HEK293T (cell line): Measurements from ENCODE around the gene OR2A1.
"Not testable (repeated sequence)": the region's sequence is repeated elsewhere in the genome, so short reads cannot be mapped to it uniquely, and the experiment has no call there.

Source experiments
- ARNT ChIP-seq: fragments of 450-650 bp; IDR thresholded peaks from 2 replicates; pipeline ENCODE4 v1.6.1; 2017; ENCODE audit warnings: mild to moderate bottlenecking
- BHLHE40 ChIP-seq: fragments of 450-650 bp; IDR thresholded peaks from 2 replicates; pipeline ENCODE4 v1.6.1; 2016; ENCODE audit warnings: mild to moderate bottlenecking, moderate library complexity, borderline replicate concordance
- ELF4 ChIP-seq: fragments of 450-650 bp; IDR thresholded peaks from 2 replicates; pipeline ENCODE4 v1.6.1; 2017; ENCODE audit warnings: antibody characterized with exemption
- FOXA1 ChIP-seq: fragments of 450-650 bp; IDR thresholded peaks from 2 replicates; pipeline ENCODE4 v1.6.1; 2016; ENCODE audit warnings: mild to moderate bottlenecking
- FOXK2 ChIP-seq: fragments of 450-650 bp; IDR thresholded peaks from 2 replicates; pipeline ENCODE4 v1.6.1; 2016; ENCODE audit warnings: mild to moderate bottlenecking
- FOXM1 ChIP-seq: fragments of 450-650 bp; IDR thresholded peaks from 2 replicates; pipeline ENCODE4 v1.6.1; 2017; ENCODE audit warnings: mild to moderate bottlenecking, borderline replicate concordance
- SP1 ChIP-seq: fragments of 450-650 bp; IDR thresholded peaks from 2 replicates; pipeline ENCODE4 v1.6.1; 2017
- SUZ12 ChIP-seq: fragments of 450-650 bp; IDR thresholded peaks from 2 replicates; pipeline ENCODE4 v1.6.1; 2016; ENCODE audit warnings: mild to moderate bottlenecking

GRCh38 chr7:144351667-144352066 lies 39.4 kb downstream of the OR2A1 start:
- not testable (repeated sequence) for TF ChIP-seq SP1, BHLHE40, FOXM1, ARNT, ELF4, FOXA1, SUZ12, FOXK2
